ENCODE measurements around the gene VPS9D1.

The VPS9D1 gene

GRCh38 chr16:89710709-89711564 is 9.8 kb downstream of the VPS9D1 start:
- Histone ChIP-seq H3K36me3 (ENCODE audit: control insufficient read depth in 2 of 2, insufficient read depth in 2 of 2, low read length in 2 of 2) (no peaks in the 10 kb centered on the region), H3K4me1 (ENCODE audit: control insufficient read depth in 2 of 2, insufficient read depth in 2 of 2, low read length in 2 of 2) (peaks cover 7 to 9% of the 10 kb centered on the region in 2 donors), H3K9me3 (ENCODE audit: control insufficient read depth in 2 of 2, low read length in 2 of 2) (no peaks in the 10 kb centered on the region), H3K27me3 (ENCODE audit: control insufficient read depth in 2 of 2, insufficient read depth in 2 of 2, low read length in 2 of 2) (no peaks in the 10 kb centered on the region), H3K9ac (ENCODE audit: low read depth in 1 of 2, low read length in 2 of 2) (no peak overlapping the region), H3K27ac (ENCODE audit: low read depth in 2 of 2, low read length in 2 of 2) (no peak overlapping the region), H3K4me3 (ENCODE audit: low read length in 2 of 2) (no peak overlapping the region)

- no peaks in the 10 kb centered on the region for H3K27me3 ChIP-seq (ENCODE audit: control insufficient read depth in 2 of 2, insufficient read depth in 2 of 2, low read length in 2 of 2)
- no peak overlapping the region for H3K9ac ChIP-seq (ENCODE audit: low read depth in 1 of 2, low read length in 2 of 2)
- H3K4me3 ChIP-seq (ENCODE audit: low read length in 2 of 2), result no peak overlapping the region
- no peak overlapping the region for H3K27ac ChIP-seq (ENCODE audit: low read depth in 2 of 2, low read length in 2 of 2)
- H3K9me3 ChIP-seq (ENCODE audit: control insufficient read depth in 2 of 2, low read length in 2 of 2), result no peaks in the 10 kb centered on the region
- H3K4me1 ChIP-seq (ENCODE audit: control insufficient read depth in 2 of 2, insufficient read depth in 2 of 2, low read length in 2 of 2), result peaks cover 7 to 10% of the 10 kb centered on the region in 2 donors
- H3K36me3 ChIP-seq (ENCODE audit: control insufficient read depth in 2 of 2, insufficient read depth in 2 of 2, low read length in 2 of 2), result no peaks in the 10 kb centered on the region
Observed at GRCh38 chr16:89709716-89710432, 10.8 kb downstream of the VPS9D1 start.

- Histone ChIP-seq H3K27me3 (ENCODE audit: control insufficient read depth in 2 of 2, insufficient read depth in 2 of 2, low read length in 2 of 2) (no peaks in the 10 kb centered on the region), H3K27ac (ENCODE audit: low read depth in 2 of 2, low read length in 2 of 2) (no peak overlapping the region), H3K36me3 (ENCODE audit: control insufficient read depth in 2 of 2, insufficient read depth in 2 of 2, low read length in 2 of 2) (no peaks in the 10 kb centered on the region), H3K9me3 (ENCODE audit: control insufficient read depth in 2 of 2, low read length in 2 of 2) (no peaks in the 10 kb centered on the region), H3K9ac (ENCODE audit: low read depth in 1 of 2, low read length in 2 of 2) (no peak overlapping the region), H3K4me1 (ENCODE audit: control insufficient read depth in 2 of 2, insufficient read depth in 2 of 2, low read length in 2 of 2) (peaks cover 7 to 10% of the 10 kb centered on the region in 2 donors), H3K4me3 (ENCODE audit: low read length in 2 of 2) (no peak overlapping the region)
Observed at GRCh38 chr16:89709166-89709565, 11.5 kb downstream of the VPS9D1 start.

GRCh38 chr16:89708481-89708931 is 12.2 kb downstream of the VPS9D1 start:
- no peaks in the 10 kb centered on the region for H3K9me3 ChIP-seq (ENCODE audit: control insufficient read depth in 2 of 2, low read length in 2 of 2)
- no peak overlapping the region for H3K27ac ChIP-seq (ENCODE audit: low read depth in 2 of 2, low read length in 2 of 2)
- no peak overlapping the region for H3K4me3 ChIP-seq (ENCODE audit: low read length in 2 of 2)
- H3K36me3 ChIP-seq (ENCODE audit: control insufficient read depth in 2 of 2, insufficient read depth in 2 of 2, low read length in 2 of 2), result no peaks in the 10 kb centered on the region
- H3K9ac ChIP-seq (ENCODE audit: low read depth in 1 of 2, low read length in 2 of 2), result peak overlapping the region in 1 of 2 donors; percentile 11
- H3K4me1 ChIP-seq (ENCODE audit: control insufficient read depth in 2 of 2, insufficient read depth in 2 of 2, low read length in 2 of 2), result peaks cover 7 to 10% of the 10 kb centered on the region in 2 donors
- H3K27me3 ChIP-seq (ENCODE audit: control insufficient read depth in 2 of 2, insufficient read depth in 2 of 2, low read length in 2 of 2), result no peaks in the 10 kb centered on the region

GRCh38 chr16:89707695-89708094 is 13.0 kb downstream of the VPS9D1 start:
- no peaks in the 10 kb centered on the region for H3K27me3 ChIP-seq (ENCODE audit: control insufficient read depth in 2 of 2, insufficient read depth in 2 of 2, low read length in 2 of 2)
- no peaks in the 10 kb centered on the region for H3K9me3 ChIP-seq (ENCODE audit: control insufficient read depth in 2 of 2, low read length in 2 of 2)
- H3K9ac ChIP-seq (ENCODE audit: low read depth in 1 of 2, low read length in 2 of 2), result no peak overlapping the region
- H3K36me3 ChIP-seq (ENCODE audit: control insufficient read depth in 2 of 2, insufficient read depth in 2 of 2, low read length in 2 of 2), result no peaks in the 10 kb centered on the region
- peaks cover 7 to 10% of the 10 kb centered on the region in 2 donors for H3K4me1 ChIP-seq (ENCODE audit: control insufficient read depth in 2 of 2, insufficient read depth in 2 of 2, low read length in 2 of 2)
- no peak overlapping the region for H3K4me3 ChIP-seq (ENCODE audit: low read length in 2 of 2)
- H3K27ac ChIP-seq (ENCODE audit: low read depth in 2 of 2, low read length in 2 of 2), result no peak overlapping the region

GRCh38 chr16:89706518-89707260 is 14.0 kb downstream of the VPS9D1 start:
- Histone ChIP-seq H3K36me3 (ENCODE audit: control insufficient read depth in 2 of 2, insufficient read depth in 2 of 2, low read length in 2 of 2) (no peaks in the 10 kb centered on the region), H3K9ac (ENCODE audit: low read depth in 1 of 2, low read length in 2 of 2) (no peak overlapping the region), H3K27ac (ENCODE audit: low read depth in 2 of 2, low read length in 2 of 2) (no peak overlapping the region), H3K4me1 (ENCODE audit: control insufficient read depth in 2 of 2, insufficient read depth in 2 of 2, low read length in 2 of 2) (peaks cover 11 to 14% of the 10 kb centered on the region in 2 donors), H3K9me3 (ENCODE audit: control insufficient read depth in 2 of 2, low read length in 2 of 2) (no peaks in the 10 kb centered on the region), H3K4me3 (ENCODE audit: low read length in 2 of 2) (no peak overlapping the region), H3K27me3 (ENCODE audit: control insufficient read depth in 2 of 2, insufficient read depth in 2 of 2, low read length in 2 of 2) (no peaks in the 10 kb centered on the region)

- H3K9ac ChIP-seq (ENCODE audit: low read depth in 1 of 2, low read length in 2 of 2), result no peak overlapping the region
- H3K36me3 ChIP-seq (ENCODE audit: control insufficient read depth in 2 of 2, insufficient read depth in 2 of 2, low read length in 2 of 2), result no peaks in the 10 kb centered on the region
- H3K4me3 ChIP-seq (ENCODE audit: low read length in 2 of 2), result no peak overlapping the region
- H3K27ac ChIP-seq (ENCODE audit: low read depth in 2 of 2, low read length in 2 of 2), result no peak overlapping the region
- no peaks in the 10 kb centered on the region for H3K27me3 ChIP-seq (ENCODE audit: control insufficient read depth in 2 of 2, insufficient read depth in 2 of 2, low read length in 2 of 2)
- H3K9me3 ChIP-seq (ENCODE audit: control insufficient read depth in 2 of 2, low read length in 2 of 2), result no peaks in the 10 kb centered on the region
- peaks cover 19 to 20% of the 10 kb centered on the region in 2 donors for H3K4me1 ChIP-seq (ENCODE audit: control insufficient read depth in 2 of 2, insufficient read depth in 2 of 2, low read length in 2 of 2)
Observed at GRCh38 chr16:89705006-89705405, 15.7 kb downstream of the VPS9D1 start.

GRCh38 chr16:89704281-89704680 is 16.4 kb downstream of the VPS9D1 start:
- H3K4me3 ChIP-seq (ENCODE audit: low read length in 2 of 2), result no peak overlapping the region
- H3K36me3 ChIP-seq (ENCODE audit: control insufficient read depth in 2 of 2, insufficient read depth in 2 of 2, low read length in 2 of 2), result no peaks in the 10 kb centered on the region
- no peak overlapping the region for H3K27ac ChIP-seq (ENCODE audit: low read depth in 2 of 2, low read length in 2 of 2)
- H3K9ac ChIP-seq (ENCODE audit: low read depth in 1 of 2, low read length in 2 of 2), result no peak overlapping the region
- no peaks in the 10 kb centered on the region for H3K27me3 ChIP-seq (ENCODE audit: control insufficient read depth in 2 of 2, insufficient read depth in 2 of 2, low read length in 2 of 2)
- peaks cover 23 to 24% of the 10 kb centered on the region in 2 donors for H3K4me1 ChIP-seq (ENCODE audit: control insufficient read depth in 2 of 2, insufficient read depth in 2 of 2, low read length in 2 of 2)
- H3K9me3 ChIP-seq (ENCODE audit: control insufficient read depth in 2 of 2, low read length in 2 of 2), result no peaks in the 10 kb centered on the region

GRCh38 chr16:89701425-89702406 is 19.0 kb downstream of the VPS9D1 start, which contains the start of gene SPATA2L:
Gene SPATA2L, minus strand, starts transcription at chr16:89701705. Its CDS starts 473 bp downstream, at chr16:89701232.
- H3K9me3 ChIP-seq (ENCODE audit: control insufficient read depth in 2 of 2, low read length in 2 of 2), result no peaks in the 10 kb centered on the region
- peaks cover 4 to 8% of the 10 kb centered on the region in 2 donors for H3K36me3 ChIP-seq (ENCODE audit: control insufficient read depth in 2 of 2, insufficient read depth in 2 of 2, low read length in 2 of 2)
- peak within 1 kb of the TSS; percentile 74 to 82 for H3K4me3 ChIP-seq (ENCODE audit: low read length in 2 of 2)
- H3K9ac ChIP-seq (ENCODE audit: low read depth in 1 of 2, low read length in 2 of 2), result peak within 1 kb of the TSS; percentile 69 to 89
- H3K27me3 ChIP-seq (ENCODE audit: control insufficient read depth in 2 of 2, insufficient read depth in 2 of 2, low read length in 2 of 2), result no peaks in the 10 kb centered on the region
- H3K4me1 ChIP-seq (ENCODE audit: control insufficient read depth in 2 of 2, insufficient read depth in 2 of 2, low read length in 2 of 2), result peaks cover 18 to 20% of the 10 kb centered on the region in 2 donors
- peak within 1 kb of the TSS; percentile 92 to 95 for H3K27ac ChIP-seq (ENCODE audit: low read depth in 2 of 2, low read length in 2 of 2)

All from mucosa of rectum (tissue), 2 donors.